Astrocyte (in vitro differentiated cells and primary cell): ENCODE data around the gene CRYBG2.

ENCODE experiments used
- EZH2 ChIP-seq: IDR thresholded peaks from 2 replicates; pipeline ENCODE4 v1.6.1; 2012; ENCODE audit warnings: mild to moderate bottlenecking, low read length, inconsistent platforms; ENCODE audit not compliant: insufficient read depth
- TF ChIP-seq, protein P1 (sequence below): IDR thresholded peaks from 2 replicates; pipeline ENCODE4 v1.5.1; 2011; ENCODE audit warnings: low read depth, mild to moderate bottlenecking, inconsistent platforms, low read length, moderate library complexity; ENCODE audit not compliant: insufficient read depth

DNA sequence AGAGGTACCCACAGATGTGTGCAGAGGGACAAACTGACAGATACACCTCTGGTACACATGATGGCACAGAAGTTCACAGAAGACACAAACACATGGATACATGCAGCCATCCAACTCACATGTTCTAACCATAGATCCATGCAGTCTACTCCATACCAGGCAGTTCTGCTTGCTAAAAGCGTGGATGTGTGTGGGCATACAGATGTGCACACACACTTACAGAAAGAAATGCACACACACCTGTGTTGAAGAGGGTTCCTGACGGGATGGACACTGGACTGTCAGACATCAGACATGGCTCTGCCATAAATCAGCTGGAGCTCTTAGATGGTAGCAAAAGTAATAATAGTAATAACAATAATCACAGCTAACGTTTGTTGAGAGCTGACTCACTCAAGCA lies 29.4 kb downstream of the CRYBG2 start:
- TF ChIP-seq, protein P1, sequence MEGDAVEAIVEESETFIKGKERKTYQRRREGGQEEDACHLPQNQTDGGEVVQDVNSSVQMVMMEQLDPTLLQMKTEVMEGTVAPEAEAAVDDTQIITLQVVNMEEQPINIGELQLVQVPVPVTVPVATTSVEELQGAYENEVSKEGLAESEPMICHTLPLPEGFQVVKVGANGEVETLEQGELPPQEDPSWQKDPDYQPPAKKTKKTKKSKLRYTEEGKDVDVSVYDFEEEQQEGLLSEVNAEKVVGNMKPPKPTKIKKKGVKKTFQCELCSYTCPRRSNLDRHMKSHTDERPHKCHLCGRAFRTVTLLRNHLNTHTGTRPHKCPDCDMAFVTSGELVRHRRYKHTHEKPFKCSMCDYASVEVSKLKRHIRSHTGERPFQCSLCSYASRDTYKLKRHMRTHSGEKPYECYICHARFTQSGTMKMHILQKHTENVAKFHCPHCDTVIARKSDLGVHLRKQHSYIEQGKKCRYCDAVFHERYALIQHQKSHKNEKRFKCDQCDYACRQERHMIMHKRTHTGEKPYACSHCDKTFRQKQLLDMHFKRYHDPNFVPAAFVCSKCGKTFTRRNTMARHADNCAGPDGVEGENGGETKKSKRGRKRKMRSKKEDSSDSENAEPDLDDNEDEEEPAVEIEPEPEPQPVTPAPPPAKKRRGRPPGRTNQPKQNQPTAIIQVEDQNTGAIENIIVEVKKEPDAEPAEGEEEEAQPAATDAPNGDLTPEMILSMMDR = no peak
- TF ChIP-seq EZH2 = no peak
